NCI-H1105 (cell line): ENCODE data around the gene MAP4.

Experiments used
- DNase-seq: peaks from one replicate; lab custom pipeline; 2025; lab: John Stamatoyannopoulos, UW

MAP4 gene

DNA sequence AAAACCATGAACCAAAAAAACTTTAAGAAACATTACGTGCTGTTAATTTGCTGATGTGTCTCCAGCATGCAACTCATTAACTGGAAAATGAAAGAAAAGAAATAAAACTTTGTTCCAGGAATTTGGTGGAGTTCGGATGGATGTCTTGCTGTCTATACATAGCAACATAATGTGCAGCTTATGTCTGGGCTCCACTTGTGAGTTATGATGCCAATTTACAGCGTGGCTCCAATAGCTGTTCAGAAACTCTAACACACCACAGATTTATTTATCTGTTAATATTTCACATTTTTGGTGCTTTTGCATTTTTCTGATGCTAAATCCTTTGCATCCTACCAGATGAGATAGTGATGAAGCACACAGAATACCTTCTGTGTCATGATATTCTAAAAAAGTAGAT, 45.1 kb downstream of the MAP4 start:
- no peak for DNase-seq

DNA sequence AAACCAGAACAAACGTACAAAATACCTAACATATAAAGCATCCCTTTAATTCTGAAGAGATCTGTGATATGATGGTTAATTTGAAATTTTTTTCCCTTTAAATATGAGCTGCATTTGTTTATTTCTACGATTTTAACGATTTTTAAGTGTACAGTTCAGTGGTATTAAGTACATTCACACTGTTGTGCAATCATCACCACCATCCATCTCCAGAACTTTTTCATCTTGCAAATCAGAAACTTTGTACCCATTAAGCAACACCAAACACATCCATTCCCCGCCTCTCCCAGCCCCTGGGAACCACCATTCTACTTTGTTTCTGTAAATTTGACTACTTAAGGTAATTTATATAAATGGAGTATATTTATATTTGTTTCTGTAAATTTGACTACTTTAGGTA, 51.5 kb downstream of the MAP4 start:
- DNase-seq, result no peak

DNA sequence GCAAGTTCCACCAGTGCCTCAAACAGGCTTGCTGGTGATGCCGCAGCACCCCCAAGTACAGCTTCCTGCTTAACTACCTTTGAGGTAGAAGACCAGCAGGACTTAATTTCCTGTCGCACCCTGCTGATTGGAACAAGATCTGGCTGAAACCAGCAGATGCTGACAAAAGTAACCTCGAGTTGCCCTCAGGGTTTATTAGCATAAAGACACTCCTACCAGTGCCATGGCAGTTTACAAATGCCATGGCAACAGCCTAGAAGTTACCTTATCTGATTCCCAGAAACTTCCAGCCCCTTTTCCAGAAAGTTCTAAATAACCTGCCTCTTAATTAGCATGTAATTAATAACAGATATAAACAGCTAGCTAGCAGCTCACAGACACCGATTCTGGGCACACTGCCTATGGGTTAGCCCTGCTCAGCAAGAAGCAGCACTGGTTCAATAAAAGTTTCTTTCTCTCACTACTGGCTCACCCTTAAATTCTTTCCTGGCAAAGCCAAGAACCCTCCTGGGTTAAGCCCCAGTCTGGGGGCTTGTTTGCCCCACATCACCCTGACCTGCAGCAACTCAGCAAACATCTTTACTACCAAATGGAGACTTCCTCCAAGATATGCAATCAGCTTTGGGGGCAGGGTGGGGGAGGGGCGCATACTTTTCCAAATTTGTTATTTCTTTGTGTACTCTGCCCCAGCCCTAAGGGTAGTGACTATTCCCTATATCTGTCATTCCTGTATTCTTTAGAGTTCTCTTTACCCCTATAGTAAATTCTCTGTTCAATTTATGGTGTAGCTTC, 54.2 kb downstream of the MAP4 start:
- no peak for DNase-seq

DNA sequence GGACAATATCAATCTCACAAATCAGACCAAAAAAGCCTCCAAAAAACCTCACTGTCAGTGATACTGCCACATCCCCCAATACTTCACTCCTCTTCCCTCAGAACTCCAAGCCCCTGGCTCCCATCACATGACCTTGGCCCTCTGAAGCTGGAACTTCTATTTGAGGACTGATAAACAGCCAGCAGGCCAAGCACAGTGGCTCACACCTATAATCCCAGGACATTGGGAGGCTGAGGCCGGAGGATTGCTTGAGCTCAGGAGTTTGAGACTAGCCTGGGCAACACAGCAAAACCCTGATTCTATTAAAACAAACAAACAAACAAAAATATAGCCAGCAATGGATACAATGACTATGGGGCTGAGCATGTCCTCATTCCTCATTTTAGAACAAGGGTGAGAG, 55.2 kb downstream of the MAP4 start:
- DNase-seq, result no peak

DNA sequence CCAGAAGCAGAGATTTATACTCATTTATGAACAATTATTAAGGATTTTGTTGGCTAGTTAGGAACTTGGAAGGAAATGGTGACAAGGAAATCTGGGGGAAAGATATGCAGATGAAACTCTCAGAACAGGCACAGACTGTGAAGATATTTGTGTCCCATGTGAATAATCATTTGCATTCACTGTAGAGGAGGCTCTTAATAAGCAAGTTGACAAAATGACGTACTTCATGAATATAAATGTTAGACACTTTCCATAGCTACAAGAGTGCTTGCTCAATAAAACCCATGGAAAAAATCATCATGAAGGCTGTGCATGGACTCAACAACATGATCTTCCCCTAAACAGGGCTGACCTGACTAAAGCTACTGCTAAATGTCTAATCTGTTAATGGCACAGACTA, 59.7 kb downstream of the MAP4 start:
- DNase-seq, result no peak

DNA sequence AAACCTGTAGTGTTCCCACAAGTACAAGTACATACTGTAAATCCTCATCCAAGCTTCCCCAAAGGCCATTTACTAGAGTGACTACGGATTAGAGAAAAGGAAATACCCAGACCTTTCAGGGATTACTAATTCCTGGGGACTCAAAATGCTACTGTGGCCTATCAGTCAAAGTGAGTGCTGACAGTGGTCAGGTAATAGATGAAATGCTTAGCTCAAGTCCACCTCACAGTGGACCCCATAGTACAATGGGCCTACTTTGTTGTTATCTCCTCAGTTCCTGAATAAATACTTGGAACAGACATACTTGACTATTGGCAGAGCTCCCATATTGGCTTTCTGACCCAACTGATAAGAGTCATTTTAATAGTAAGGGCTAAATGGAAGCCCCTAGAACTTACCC, 61.6 kb downstream of the MAP4 start:
- no peak for DNase-seq

DNA sequence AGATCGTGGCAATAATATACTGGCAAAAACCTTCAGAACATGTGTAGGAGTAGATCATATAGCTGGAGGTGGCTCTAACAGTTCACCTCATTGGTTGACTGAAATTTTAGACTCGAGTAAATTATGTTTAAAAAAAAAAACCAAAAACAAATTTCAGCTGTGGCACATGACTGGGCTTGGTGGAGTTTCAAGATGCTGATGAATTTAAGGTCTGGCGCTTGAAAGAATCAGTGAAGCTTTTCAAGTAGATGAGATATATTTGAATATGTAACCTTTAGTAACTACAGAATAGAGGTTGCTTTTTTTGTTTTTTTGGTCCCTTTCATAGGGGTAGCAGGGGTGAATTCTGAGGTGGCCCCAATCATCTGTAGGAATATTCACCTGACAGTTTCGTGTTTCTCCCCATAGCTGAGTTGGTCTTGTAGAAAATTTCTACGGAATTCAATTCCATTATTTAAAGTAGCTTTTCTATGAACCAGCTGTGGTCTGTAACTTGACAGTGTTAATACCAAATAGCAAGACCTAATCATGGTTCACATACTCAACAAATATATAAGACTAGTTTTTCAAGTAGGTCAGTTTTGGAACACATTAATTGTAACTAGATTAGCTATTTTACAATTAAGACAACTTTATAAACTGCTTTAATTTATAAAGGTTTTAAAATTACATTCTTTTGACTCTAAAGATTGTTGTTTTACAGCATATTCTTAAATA, 65.6 kb downstream of the MAP4 start:
- no peak for DNase-seq

DNA sequence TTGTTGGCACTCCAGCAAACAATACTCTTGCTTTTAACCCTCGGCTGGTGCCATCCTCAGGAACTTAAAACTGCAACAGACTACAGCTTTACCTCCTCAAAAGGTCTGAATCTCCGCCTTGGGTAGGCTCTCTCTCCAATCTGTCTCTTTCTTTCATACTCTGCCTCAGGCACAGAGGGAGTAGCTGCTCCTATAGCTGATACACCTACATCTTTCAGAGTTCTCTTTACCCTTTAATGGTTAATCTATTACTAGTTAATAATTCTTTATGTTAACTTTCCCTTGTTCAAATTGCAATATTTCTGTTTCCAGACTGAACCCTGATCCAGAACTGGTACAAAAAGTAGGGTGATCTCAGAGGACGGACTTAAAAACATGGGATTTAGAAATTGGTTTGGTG, 66.2 kb downstream of the MAP4 start:
- no peak for DNase-seq

DNA sequence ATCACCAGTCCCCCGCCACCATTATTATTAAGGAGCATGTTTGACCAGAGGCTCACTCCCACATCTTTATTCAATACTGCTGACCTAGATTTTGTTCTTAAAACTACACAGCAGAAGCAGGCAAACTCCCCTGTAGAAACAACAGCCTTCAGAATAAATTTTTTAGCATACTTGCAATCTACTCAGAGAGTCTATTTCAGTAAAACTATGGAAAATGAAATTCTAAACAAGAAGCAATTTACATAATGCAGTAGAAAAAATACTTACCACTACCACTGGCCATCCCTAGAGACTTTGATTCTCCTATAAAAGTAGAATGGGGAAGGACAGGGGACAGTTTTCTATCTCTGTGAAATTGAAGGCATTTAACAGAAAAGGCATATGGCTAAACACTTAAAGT, 76.0 kb downstream of the MAP4 start:
- no peak for DNase-seq

DNA sequence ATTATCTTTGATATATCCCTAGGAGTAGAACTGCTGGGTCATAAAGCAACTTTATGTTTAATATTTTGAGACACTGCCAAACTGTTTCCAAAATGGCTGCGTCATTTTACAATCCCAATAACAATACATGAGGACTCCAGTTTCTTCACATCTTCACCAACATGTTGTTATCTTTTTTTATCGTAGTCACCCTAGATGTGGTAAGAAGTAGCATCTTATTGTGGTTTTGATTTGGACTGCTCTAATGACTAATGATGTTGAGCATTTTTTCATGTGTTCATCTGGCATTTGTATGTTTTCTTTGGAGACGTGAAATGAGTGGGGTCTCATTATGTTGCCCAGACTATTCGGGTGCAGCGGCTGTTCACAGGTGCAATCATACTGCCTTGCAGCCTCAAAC, 83.8 kb downstream of the MAP4 start:
- DNase-seq, result no peak

DNA sequence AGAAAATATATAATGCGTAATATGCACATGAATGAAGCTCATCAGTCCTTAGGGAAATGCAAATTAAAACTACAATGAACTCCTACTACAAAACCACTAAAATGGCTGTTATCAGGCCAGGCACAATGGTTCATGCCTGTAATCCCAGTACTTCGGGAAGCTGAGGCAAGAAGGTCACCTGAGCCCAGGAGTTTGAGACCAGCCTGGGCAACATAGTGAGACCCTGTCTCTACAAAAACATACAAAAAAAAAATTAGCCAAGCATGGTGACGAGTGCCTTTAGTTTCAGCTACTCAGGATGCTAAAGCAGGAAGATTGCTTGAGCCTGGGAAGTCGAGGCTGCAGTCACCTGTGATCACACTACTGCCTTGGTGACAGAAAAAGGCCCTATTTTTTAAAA, 85.2 kb downstream of the MAP4 start:
- no peak for DNase-seq

DNA sequence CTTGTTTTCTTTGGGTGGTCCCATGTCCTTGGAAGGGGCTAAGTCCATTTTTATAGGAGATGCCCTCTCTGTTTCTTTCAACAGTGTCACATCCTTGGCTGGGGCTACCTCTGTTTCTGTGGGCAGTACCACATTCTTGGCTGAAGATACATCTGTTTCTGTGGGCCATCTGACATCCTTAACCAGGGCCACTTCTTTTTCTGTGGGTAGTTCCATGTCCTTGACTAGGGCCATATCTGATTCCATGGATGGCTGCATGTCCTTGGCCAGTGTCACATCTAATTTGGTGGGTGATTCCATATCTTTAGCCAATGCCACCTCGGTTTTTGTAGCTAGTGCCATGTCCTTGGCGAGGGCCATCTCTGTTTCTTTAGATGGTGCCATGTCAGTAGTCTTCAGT, 99.5 kb downstream of the MAP4 start:
- no peak for DNase-seq

DNA sequence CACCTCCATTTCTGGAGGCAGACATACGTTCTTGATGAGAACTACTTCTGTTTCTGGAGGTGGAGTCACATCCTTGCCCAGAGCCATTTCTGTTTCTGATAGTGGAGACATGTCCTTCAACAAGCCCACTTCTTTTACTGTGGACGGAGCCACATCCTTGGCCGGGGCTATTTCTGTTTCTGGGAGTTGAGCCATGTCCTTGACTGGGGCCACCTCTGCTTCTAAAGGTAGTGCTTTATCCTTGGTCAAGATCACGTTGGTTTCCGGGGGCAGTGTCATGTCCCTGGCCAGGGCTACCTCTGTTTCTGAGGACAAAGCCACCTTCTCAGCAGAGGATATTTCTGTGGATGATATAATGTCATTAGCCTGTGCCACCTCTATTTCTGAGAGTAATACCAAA, 100.0 kb downstream of the MAP4 start:
- DNase-seq, result no peak

DNA sequence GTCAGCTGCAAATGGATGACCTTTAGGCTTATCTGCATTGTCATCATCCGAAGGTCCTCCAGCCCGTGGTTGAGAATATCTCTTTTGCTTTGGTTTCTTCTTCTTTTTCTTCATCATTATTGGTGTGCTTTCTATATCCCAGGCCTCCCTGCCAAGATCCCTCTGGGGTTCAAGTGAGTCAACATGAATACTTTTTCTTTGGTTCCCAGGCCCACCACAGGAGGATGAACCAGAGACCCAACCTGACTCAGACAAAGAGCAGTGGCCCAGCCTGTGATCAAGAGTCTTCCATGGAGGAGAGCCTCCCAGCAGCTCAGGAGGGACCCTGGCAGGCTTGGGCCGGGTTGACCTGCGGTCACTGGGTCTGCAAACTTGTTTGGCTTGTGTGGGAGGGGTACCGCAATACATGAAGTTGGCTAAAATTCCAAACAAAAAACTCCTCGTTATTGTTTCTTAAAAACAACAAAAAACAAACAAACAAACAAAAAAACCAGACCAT, 104.2 kb downstream of the MAP4 start:
- DNase-seq, result no peak

DNA sequence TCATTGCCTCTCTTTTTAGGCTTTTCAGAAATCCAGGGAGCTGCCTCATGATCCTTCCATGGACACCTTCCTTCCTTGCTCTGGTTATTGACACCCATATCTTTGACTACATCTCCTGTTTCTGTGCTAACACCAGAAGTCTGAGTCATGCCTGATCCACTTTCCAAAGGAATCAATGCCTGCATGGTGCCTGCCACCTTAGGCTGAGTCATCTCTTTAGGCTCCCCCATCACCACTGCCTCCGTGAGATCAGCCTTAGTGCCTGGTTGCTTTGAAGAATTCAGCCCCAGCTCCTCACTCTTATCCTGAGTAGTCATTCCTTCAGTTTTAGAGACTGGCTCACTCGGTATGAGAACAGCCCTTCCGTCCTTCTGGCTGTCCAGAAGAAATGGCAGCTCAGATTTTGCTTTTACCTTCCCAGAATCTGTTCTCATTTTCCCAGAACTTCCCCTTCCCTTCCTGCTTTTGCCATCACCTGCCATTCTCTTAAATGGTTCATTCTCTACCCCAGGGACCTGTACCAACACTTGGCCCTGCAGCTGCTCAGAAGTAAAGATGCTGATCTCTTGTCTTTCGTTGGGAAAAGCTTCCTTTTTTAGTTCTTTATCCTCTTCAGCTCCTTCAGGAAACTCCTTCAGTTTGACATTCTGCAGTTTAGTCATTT, 105.3 kb downstream of the MAP4 start:
- DNase-seq, result no peak

DNA sequence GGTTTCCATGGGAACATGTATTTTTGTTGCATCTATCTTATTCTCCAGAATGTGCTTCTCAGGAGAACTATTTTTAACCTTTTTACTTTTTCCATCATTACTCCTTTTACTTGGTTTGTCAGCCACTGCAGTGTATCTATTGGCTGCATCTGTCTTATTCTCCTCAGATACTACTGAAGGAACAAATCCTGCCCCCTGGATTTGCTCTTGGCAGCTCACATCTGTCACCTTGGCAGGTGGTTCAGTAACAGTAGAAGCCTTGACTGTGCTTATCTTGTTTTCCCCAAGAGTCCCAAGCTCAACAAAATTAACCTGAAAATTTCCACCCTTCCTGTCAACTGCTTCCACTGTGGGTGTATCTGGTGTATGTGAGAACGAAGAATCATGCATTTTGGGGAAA, 106.0 kb downstream of the MAP4 start:
- no peak for DNase-seq

DNA sequence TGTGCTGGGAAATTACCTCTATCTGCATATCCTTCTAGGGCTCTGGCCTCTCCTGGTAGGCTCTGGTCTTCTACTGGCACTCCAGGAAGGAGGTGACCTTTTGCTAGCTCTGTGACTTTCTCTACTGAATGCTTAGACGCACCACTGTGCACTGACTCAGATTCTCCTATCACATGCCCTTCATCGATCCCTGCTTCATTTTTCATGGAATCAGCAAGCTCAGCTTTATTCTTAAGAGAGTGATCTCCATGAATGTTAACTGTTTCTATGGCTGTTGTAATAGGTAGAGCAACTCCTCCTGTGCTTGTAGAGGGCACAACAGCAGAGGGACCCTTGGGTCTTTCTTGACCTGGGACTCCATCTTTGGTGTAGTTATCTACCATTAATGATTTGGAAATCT, 106.6 kb downstream of the MAP4 start:
- no peak for DNase-seq

DNA sequence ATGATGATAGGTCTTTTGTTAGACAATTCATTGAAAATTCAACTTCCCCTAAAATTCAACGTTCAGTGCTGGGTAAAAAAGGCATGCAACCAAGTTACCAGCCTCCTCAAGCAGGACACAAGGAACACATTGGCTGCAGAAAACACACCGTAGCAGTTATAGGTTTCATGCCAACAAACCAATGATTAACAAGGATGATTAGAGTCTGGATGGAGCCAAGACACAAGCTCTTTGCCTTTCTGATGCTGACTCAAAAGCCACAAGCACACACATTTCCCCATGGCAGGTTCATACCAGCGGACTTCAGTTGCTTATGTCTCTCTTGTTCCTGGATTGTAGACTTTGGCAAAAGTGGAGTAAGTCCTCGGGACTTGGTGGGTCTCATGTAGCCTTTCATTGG, 107.5 kb downstream of the MAP4 start:
- no peak for DNase-seq

DNA sequence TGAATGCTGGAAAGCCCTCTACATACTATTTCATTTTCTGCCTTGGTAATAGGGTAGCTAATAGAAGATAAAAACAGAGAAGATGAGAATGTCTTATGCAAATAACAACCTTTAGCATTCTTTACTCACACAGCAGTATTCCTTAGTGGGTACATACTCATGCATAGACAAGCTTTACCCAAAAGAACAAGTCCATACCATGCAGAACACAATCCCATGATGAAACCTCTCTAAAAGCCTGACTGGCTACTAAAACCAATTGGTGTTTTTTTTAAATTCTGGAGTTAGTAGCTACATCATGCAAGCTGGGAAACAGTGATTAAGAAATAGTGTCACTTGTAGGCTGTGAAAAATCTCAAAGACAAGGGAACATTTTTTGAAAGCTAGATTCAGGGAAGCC, 108.4 kb downstream of the MAP4 start:
- DNase-seq, result no peak

DNA sequence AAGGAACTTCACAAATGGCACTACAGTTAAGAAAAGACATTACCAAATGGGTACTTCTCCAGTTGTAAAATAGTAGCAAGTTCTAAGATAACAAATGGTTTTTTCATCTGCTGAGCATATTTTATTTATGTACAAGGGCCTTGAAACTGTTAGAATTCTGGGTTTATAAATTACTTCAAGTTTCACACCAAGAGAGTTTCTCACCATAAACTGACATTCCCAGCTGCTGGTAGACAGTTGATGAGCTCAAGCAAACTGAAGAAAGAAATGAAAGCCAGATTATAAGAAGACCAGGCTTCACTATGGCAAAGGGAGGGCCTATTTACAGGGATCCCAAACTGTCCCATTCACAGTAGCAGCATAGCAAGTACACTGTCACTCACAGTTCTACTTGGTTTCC, 113.5 kb downstream of the MAP4 start:
- DNase-seq, result no peak

DNA sequence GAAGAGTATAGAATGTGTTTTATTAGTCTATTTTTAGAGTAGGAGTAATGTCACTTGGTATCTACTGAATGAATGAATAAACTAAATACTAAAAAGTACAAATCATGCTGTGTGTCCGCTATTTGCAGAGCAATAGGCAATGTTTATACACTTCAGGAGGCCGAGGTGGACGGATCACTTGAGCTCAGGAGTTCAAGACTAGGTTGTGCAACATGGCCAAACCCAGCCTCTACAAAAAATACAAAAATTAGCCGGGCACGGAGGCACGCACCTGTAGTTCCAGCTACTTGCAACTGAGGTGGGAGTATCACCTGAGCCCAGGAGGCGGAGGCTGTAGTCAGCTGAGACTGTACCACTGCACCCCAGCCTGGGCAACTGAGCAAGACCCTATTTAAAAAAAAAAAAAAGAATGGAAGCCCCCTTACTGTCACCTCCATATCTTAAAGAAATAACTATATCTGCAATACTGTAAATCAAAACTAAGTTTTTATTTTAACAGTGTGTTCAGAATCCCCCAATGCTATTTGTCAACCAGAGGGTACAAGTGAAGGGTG, 114.9 kb downstream of the MAP4 start:
- no peak for DNase-seq

DNA sequence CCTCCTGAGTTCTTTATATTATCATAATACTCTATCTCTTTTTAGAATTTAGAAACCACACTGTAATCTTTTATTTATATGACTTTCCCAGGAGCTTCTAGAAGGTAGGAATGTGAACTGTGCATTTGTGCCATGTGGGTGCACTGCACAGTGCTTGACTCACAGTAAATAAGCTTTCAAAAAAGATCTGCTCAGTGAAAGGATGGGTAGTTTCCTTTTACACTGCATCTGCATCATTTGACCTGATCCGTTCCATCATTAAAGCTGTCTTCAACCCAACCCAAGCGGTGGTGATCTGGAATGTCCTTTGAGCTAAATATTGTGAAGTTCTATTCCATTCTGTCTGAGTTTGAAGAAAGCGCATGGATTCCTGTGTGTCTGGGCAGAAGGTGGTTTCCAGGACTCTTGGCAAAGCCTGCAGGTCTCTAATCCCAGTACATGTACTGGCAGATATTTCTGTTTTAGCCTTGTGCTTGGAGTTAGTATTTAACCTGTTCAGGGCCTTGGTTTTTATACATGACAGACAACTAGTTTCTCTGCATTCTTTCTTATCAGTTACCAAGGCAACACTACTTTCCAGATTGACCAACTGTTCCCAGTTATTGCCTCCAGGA, 116.6 kb downstream of the MAP4 start:
- no peak for DNase-seq
